HG03060 (cell line): ENCODE results near the gene UBQLN2.
"Not testable (repeated sequence)": the region's sequence is repeated elsewhere in the genome, so short reads cannot be mapped to it uniquely, and the experiment has no call there.

Experiments
- ATAC-seq: cut with Tn5 transposase; IDR thresholded peaks from one replicate; pipeline ENCODE4 v1.9.1; 2021; ENCODE audit warnings: low read depth, moderate number of reproducible peaks; ENCODE audit not compliant: unreplicated experiment

Gene UBQLN2

DNA sequence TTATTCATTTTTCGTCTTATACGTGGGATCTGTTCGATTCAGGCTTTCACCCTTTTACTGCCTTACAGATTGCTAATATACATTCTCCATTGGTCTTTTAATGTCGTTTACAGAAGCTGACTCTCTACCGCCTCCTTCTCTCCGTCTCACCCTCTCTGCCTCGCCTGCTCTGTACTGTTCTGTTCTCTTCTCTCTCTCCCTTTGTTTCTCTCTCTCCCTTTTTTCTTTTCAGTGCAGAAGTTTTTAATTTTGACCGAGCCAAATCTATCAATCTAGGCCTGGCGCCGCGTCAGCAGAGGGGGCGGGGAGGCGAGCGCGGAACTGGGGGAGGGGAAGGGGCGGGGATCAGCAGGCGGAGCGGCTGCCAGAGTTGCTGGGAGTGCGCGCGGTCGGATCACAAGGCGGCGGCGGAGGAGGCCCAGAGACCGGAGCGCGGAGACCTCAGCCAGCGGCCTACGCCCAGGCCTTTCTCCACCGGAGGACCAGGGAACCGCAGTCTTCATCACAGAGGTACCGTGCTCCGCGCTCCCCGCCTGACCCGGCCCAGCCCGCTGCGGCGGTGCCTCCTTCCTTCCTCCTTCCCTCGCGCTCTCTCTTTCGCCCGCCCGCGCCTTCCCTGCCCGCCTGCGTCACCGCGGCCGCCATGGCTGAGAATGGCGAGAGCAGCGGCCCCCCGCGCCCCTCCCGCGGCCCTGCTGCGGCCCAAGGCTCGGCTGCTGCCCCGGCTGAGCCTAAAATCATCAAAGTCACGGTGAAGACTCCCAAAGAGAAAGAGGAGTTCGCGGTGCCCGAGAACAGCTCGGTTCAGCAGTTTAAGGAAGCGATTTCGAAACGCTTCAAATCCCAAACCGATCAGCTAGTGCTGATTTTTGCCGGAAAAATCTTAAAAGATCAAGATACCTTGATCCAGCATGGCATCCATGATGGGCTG is at the start of gene UBQLN2:
UBQLN2 (plus strand) TSS at position 397 of the 931 bp plus-strand sequence; CDS start at position 644, 247 bp downstream.
- peak; percentile 42 for ATAC-seq

DNA sequence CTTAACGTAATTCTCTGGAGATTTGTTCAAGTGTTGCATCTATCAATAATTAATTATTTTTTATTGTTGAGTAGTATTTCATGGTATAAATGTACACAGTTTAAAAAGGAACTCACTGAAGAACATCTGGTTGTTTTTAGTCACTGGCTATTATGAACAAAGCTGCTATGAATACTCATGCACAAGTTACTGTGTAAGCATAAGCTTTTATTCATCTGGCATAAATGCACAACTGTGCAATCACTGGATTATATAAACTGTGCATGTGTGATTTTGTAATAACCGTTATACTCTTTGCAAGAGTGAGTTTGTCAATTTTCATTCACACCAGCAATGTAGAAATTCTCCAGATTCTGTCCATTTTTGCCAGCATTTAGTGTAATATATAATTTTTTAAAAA is 43.8 kb upstream of the UBQLN2 start:
- no peak for ATAC-seq

DNA sequence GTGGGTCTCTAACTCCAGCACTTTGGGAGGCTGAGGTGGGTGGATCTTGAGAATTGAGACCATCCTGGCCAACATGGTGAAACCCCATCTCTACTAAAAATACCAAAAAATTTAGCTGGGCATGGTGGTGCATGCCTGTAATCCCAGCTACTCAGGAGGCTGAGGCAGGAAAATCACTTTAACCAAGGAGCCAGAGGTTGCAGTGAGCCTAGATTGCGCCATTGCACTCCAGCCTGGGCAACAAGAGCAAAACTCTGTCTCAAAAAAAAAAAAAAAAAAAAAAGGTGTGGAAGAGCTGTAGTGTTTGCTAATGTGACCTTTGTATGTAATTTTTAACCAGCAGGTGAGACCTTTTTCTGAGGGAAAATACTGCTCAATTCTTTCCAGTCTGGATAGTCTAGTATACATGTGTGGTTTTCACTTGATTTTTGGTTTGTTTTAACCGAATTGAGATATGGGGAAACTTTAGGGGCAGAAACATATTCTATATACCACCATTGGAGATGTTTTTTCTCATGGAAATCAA is 33.9 kb upstream of the UBQLN2 start:
- not testable (repeated sequence) for ATAC-seq

DNA sequence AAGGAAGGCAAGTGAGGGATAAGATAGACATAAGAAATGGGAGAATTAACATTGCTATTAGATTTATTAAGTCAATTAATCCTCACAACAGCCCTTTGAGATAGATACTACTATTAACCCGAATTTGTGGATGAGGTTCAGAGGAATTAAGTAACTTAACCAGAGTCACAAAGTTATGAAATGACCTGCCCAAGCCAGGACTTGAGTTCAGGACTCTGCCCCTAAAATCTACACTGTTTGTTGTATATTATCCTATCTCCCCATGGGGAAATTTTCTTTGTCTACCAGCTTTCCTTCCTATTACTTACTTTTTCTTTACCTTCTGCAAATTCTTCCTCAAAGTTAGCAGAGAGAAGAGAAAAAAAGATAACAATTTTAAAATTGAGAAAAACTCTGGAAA is 33.4 kb upstream of the UBQLN2 start:
- no peak for ATAC-seq

DNA sequence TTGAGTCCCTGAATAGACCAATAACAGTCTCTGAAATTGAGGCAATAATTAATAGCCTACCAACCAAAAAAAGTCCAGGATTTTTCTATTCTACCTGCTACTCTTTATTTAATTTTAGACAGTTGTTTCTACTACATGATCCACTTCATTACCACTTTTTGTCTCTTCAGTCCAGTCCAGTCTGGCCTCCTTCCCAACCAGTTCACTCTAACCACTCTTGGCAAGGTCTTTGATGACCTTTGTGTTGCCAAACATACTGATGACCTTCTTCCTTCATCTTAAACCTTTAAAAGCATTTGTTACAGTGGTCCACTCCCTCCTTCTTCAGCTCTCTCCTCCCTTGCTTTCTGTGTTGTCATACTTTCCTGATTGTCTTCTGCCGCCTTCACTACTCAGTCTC is 12.8 kb upstream of the UBQLN2 start:
- no peak for ATAC-seq

DNA sequence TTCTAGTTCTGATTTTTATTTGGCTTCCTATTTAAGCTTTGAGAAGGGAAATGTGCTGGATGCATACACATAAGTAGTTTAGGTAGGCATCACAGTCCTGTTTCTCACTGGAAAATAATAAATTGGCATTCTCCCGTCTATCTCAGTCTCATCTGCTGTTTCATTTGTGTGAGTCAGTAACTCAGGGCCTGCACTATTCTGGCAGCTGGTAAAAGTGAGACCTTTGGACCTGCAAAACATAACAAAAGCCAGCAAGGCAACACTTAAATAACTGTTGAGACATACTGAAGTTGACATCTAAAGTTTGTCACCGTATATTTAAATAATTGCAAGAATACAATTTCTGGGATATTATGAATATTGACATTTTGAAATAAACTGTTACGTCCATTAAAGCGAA is 8.6 kb upstream of the UBQLN2 start:
- ATAC-seq = no peak

DNA sequence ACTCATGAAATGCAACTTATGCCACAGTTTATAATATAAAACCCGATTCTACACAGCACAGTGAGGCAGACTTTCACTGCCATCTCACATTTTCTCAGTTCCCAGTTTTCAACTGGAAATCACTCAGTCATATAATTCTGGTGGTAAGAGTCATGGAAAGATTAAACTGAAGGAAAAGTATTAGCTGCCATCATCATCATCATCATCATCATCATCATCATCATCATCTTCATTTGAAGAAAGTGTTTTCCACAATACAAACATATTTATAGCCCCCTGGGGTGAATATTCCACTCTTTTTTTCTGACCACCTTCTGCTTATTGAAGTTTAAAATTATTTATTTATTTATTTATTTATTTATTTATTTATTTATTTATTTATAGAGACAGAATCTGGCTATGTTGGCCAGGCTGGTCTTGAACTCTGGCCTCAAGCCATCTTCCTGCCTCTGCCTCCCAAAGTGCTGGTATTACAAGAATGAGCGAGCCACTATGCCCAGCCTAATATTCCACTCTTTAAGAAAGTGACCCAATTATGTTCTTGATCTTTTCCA is 6.0 kb upstream of the UBQLN2 start:
- no peak for ATAC-seq

DNA sequence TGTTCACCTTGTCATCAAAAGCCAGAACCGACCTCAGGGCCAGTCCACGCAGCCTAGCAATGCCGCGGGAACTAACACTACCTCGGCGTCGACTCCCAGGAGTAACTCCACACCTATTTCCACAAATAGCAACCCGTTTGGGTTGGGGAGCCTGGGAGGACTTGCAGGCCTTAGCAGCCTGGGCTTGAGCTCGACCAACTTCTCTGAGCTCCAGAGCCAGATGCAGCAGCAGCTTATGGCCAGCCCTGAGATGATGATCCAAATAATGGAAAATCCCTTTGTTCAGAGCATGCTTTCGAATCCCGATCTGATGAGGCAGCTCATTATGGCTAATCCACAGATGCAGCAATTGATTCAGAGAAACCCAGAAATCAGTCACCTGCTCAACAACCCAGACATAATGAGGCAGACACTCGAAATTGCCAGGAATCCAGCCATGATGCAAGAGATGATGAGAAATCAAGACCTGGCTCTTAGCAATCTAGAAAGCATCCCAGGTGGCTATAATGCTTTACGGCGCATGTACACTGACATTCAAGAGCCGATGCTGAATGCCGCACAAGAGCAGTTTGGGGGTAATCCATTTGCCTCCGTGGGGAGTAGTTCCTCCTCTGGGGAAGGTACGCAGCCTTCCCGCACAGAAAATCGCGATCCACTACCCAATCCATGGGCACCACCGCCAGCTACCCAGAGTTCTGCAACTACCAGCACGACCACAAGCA is 898 bp downstream of the UBQLN2 start:
- ATAC-seq = no peak

DNA sequence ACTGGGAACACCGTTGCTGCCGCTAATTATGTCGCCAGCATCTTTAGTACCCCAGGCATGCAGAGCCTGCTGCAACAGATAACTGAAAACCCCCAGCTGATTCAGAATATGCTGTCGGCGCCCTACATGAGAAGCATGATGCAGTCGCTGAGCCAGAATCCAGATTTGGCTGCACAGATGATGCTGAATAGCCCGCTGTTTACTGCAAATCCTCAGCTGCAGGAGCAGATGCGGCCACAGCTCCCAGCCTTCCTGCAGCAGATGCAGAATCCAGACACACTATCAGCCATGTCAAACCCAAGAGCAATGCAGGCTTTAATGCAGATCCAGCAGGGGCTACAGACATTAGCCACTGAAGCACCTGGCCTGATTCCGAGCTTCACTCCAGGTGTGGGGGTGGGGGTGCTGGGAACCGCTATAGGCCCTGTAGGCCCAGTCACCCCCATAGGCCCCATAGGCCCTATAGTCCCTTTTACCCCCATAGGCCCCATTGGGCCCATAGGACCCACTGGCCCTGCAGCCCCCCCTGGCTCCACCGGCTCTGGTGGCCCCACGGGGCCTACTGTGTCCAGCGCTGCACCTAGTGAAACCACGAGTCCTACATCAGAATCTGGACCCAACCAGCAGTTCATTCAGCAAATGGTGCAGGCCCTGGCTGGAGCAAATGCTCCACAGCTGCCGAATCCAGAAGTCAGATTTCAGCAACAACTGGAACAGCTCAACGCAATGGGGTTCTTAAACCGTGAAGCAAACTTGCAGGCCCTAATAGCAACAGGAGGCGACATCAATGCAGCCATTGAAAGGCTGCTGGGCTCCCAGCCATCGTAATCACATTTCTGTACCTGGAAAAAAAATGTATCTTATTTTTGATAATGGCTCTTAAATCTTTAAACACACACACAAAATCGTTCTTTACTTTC is 1.8 kb downstream of the UBQLN2 start:
- no peak for ATAC-seq

DNA sequence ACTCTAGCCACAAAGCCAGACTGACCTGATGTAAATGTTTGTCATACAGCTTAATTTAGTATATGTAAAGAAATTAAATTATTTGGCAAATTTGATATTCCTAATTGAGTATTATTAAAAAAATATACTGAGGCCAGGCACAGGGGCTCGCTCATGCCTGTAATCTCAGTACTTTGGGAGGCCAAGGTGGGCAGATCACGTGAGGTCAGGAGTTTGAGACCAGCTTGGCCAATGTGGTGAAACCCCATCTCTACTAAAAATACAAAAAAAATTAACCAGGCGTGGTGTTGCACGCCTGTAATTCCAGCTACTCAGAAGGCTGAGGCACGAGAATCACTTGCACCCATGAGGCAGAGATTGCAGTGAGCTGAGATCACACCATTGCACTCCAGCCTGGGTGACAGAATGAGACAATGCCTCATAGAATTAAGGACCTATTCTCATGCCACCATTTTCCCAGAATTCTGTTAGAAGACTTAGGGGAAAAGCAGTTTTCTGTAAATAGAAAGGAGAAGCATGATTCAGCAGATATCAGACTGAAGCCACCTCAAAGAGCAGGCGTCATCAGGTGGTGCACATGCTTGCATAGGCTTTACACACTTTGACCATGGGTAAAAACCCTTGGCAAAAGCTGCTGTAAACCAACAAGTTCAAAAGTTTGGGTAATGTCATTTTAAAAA is 6.1 kb downstream of the UBQLN2 start:
- no peak for ATAC-seq

DNA sequence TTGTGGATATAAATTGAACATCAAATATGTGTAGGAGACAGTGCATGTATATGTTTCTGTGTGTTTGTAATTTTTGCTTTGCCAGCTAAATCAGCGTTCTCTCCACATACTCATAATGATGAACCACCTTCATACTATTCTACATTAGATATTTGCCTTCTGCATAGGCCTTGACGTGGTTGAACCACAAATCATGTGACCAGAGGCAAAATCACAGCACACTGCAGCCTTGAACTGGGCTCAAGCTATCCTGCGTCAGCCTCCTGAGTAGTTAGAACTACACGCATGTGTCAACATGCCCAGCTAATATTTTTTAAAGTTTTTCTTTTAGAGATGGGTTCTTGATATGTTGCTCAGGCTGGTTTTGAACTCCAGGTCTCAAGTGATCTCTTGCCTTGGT is 9.5 kb downstream of the UBQLN2 start:
- ATAC-seq = no peak

DNA sequence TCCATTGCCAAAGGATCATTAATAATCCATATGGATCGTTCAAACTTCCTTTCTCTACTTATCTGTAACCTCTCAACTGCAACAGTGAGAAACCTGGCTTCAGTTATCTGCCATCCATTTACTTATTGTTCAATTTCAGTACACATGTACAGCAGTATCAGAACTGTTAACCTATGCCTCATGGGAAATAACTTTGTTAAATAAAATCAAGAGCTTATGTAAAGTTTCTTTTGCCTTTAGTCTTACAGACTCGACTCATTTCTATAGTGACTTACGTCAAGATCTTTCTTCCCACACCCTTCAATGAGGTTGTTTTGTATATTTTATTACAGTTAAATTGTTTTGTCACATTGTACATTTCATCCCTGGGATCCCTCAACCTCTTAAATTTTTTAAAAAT is 11.4 kb downstream of the UBQLN2 start:
- no peak for ATAC-seq

DNA sequence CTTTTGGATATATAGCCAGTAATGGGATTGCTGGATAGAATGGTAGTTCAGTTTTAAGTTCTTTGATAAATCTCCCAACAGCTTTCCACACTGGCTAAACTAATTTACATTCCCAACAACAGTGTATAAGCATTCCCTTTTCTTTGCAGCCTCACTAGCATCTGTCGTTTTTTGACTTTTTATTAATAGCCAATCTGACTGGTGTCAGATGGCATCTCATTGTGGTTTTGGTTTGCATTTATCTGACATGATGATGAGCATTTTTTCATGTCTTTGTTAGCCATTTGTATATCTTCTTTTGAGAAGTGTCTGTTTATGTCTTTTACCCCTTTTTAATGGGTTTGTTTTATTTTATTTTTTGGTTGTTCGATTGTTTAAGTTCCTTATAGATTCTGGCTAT is 13.3 kb downstream of the UBQLN2 start:
- ATAC-seq = no peak

DNA sequence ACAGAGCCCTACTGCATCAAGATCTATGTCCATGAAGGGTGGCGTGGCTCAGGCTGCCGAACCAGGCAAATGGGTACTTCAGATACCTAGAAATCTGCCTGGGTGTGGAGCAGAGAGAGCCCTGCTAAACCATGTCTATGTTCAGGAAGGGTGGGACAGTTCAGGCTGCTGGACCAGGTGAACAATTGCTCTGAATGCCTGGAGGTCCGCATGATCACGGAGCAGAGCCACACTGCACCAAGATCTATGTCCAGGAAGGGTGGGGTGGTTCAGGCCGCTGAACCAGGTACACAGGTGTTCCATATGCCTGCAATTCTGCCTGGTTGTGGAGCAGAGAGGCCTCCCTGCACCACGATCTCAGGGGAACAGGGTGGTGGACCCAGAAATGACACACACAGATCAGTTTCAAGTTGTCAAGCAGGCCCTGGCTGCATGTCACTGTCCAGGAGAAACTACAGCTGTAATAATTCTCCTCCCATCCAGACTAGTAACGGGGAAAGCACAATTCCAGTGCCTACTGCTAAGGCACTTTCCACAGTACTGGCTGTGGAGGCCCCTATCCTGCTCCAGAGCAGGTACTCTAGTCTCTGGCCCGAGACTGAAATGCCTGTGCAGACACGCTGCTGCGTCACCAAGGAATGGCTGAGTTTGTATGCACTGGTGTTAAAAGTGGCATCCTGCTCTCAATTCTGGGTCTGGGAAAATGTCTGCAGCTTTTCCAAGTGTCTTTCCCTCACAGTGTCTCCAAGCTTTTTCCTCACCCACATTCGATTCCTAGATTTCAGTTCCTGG is 25.2 kb downstream of the UBQLN2 start:
- no peak for ATAC-seq

DNA sequence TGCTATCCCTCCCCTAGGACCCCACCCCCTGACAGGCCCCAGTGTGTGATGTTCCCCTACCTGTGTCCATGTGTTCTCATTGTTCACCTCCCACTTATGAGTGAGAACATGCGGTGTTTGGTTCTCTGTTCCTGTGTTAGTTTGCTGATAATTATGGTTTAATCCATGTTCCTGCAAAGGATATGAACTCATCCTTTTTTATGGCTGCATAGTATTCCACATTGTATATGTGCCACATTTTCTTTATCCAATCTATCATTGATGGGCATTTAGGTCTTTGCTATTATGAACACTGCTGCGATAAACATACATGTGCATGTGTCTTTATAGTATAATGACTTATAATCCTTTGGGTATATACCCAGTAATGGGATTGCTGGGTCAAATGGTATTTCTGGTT is 28.4 kb downstream of the UBQLN2 start:
- not testable (repeated sequence) for ATAC-seq

DNA sequence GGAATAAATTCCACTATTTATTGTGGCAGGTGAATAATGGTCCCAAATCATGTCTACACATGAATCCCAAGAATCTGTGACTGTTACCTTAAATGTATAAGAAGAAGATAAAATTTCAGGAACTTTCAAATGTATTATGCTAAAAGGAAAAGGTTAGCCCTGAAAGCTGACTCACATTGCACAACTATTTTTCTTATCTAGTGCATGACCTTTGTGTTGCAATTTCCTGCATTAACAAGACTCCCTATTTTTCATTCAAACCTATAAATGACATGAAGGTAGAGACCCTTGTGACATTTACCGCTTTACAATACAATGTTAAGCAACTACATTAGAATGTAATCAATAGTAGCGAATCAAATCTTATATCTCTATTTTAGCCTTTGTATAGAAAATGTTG is 36.7 kb downstream of the UBQLN2 start:
- ATAC-seq = no peak

DNA sequence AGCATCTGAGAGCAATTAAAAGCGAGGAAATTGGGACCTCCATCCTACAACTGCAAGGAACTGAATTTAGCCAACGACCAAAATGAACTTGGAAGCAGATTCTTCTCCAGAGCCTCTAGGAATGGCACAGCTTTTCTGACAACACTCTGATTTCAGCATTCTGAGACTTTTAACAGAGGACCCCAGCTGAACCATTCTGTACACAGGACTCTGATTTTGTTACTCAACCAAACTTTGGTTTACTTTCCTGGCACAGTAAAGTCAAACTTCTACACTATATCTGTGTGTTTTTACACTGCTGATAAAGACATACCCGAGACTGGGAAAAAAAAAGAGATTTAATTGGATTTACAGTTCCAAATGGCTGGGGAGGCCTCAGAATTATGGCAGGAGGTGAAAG is 37.6 kb downstream of the UBQLN2 start:
- ATAC-seq = no peak

DNA sequence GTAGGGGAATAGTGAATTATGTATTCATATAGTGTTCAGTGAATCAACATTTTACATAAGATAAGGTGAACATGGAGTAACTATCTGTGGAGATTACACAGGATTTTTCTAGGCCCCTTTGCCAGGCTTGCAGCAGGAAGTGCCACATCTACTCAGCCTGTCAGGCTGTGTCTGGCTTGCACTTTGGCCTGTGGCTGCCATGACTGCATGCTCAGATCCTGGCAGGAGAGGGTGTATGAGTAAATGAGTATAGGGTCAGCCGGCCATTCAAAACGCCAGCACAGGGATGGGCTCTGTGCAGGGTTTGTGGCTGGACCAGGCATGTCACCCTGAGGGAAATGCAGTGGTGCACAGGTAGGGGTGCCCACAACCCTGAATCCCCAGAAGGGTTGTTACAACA is 51.9 kb downstream of the UBQLN2 start:
- ATAC-seq = no peak
